Stimulated activated CD4-positive, alpha-beta T cell treated with anti-CD3 and anti-CD28 coated beads, Interleukin-15, amount 100 ng/mL, for 1 hour (primary cell): ENCODE measurements around the gene ZNF618.

Experiments
- DNase-seq, 2 donors: peaks; one replicate each; pipeline ENCODE4 v3.0.0-alpha.2; 2020; ENCODE audit warnings: low read depth in 1 of 2, low spot score in 1 of 2

ZNF618 gene

DNA sequence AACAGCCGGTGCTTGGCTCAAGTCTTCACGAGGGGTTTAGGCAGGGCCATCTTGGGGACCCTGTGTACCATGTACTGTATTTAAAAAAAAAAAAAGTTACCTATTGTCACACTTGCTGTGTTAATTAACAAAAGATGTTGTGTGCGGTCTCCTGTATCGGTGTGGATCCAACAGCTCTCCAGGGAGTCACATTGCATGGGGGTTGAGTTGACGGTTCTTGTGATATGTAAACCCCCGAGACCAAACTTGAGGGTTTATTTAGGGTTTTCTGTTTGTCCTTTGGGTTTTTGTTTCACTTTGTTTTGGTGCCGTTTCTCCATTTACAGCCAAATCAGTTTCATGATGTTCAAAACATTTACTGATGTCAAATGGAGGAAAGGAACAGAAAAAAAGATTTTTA lies 179.8 kb downstream of the ZNF618 start:
- DNase-seq: no peak

DNA sequence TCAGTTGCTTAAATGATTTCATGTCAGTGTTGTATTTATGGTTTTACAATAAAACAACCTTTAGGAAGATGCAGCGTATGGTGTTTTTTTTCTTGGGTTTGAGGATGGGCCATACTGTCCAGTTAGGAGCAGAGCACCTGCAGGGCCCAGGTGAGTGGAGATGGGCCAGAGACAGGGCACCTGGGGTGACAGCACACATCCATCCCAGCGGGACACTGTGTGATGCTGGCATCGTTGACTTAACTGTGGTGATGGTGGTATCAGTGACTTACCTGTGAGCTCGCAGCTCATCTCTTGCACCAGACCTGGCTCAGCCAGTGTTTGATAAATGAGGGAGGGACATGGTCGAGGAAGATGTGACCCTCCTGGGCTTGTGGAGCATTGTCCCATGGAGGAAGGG lies 180.4 kb downstream of the ZNF618 start:
- no peak for DNase-seq

DNA sequence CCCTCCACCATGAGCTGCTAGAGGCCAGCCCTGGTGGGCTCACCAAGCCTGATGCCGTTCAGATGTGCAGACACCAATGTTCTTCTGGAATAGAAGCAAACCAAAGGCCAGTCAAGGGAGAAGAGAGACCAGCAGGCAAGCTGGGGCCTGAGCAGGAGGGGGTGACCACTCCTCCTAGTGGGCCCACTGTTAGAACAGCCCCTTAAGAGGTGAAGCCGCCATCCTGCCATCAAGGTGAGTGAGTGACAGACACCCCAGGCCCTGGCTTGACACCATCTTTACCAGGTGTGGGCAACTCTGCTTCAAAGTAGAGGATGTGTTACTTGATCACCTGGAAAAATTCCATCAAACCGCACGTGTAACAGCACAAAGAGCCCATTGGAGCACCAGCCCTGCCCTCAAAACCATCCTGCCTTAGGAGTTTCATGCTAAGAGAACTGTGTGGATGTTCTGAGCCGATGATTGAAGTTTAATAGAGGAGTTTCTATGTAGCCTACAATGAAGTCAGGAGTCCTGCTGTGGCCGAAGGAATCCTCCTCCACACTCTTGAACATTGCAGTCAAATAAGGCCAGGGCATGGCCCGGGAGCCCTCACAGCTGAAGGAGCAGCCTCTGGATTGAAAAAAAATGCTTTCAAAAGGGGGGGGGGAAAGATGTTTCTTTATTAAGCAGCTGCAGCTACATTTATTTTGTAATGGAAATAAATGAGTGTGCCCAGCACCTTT lies 181.2 kb downstream of the ZNF618 start:
- no peak for DNase-seq

GRCh38 chr9:114058688-114059046 lies 182.6 kb downstream of the ZNF618 start:
- DNase-seq: no peak

DNA sequence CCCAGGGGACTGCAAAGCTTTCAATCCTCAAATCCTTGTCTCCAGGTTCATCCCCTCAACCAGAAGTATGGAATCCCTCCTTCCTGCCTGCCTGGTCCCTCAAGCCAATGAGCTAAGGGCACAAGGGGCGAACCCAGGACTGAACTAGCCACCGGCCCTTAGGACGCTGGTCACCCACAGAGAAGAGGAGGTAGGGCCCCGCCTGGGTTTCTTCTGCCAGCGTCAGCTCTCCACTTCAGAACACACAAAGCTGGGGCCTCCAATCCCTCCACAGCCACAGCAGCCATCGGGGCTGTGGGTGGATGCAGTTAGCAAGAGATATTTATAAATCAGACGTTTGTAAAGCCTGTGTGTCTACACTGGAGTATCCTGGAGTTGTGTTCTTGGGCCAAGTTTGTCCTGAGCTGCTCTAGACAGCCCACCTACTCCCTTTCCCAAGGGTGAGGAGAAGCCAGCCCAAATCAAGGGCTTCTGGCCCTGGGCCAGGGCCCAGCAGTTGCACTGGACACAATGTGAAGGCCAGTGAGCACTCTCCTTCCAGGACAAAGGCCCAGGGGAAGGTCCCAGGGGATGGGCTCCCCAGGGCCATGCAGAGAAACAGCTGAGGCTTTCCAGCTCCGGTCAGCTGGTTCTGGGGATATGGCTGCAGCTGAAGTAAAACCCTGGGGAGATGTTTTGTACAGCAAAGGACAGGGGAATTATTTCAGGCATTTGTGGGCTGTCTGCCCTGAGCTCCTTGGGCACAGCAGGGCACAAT lies 183.1 kb downstream of the ZNF618 start:
- no peak for DNase-seq

- DNase-seq: no peak
These were observed 184.0 kb downstream of the ZNF618 start for GRCh38 chr9:114060070-114060469.

- no peak for DNase-seq
These were observed 184.6 kb downstream of the ZNF618 start for GRCh38 chr9:114060711-114061110.

GRCh38 chr9:114061292-114061691 lies 185.2 kb downstream of the ZNF618 start:
- no peak for DNase-seq

DNA sequence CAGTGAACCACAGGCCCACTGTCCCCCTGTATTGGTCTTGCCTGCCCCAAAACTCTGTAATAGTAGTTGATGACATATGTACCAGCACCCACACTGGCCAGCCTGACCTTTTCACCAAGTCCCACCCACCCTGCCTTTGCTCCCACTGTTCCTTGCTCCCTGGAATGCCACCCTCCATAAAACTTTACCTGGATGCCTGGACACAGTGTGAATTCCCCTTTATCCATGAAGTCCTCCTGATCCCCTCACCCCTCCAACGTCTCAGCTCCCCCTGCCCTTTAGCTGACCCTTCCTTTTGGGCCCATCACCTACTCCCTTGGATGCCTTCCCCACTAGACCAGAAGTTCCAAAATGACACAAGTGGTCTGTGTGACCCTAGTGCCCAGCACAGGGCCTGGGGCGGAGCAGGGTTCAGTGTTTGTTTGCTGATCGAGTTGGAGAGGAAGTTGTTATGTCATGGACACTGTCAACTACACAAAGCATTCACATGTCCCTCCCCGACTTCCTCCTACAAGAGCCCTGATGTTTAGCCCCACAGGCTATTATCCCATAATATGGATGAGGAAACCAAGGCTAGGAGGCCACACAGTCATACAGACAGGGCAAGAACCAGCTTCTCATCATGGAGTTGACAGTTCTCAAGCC lies 185.8 kb downstream of the ZNF618 start:
- no peak for DNase-seq

DNA sequence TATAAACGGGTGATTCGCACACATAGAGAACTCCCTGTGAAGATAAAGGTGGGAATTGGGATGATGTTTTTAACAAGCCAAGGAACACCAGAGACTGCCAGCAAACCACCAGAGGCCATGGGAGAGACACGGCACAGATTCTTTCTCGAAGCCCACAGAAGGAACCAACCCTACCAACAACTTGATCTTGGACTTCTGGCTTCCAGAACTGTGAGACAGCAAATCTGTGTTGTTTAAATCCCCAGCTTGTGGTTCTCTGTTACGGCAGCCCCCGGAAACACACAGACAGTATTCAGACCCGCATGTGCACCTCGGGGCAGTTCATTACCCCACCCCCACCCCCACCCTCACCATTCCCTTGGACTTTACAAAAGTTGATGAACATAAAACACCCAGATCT lies 189.2 kb downstream of the ZNF618 start:
- no peak for DNase-seq

GRCh38 chr9:114069476-114070187 lies 193.5 kb downstream of the ZNF618 start:
- no peak for DNase-seq

- DNase-seq: no peak
These were observed 194.3 kb downstream of the ZNF618 start for GRCh38 chr9:114070188-114071103.

- DNase-seq: no peak
These were observed 195.2 kb downstream of the ZNF618 start for GRCh38 chr9:114071197-114071795.

GRCh38 chr9:114072184-114073140 lies 196.4 kb downstream of the ZNF618 start:
- DNase-seq: no peak

DNA sequence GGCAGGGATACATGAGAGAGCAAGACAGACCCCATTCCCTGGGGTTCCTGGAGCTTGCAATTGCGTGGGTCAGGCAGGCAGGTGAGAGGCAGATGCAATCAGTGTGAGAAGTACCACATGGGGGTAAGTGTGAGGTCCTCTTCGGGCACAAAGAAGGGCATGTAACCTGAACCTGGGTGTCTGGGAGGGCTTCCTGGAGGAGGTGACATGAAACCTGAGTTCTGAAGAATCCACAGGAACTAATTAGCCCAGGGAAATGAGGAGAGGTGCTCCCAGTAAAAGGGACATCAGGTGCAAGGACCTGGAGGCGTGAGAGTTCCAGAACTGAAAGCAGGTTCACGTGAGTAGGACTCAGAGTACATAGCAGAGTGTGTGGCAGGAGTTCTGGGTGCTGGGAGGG lies 199.5 kb downstream of the ZNF618 start:
- no peak for DNase-seq

DNA sequence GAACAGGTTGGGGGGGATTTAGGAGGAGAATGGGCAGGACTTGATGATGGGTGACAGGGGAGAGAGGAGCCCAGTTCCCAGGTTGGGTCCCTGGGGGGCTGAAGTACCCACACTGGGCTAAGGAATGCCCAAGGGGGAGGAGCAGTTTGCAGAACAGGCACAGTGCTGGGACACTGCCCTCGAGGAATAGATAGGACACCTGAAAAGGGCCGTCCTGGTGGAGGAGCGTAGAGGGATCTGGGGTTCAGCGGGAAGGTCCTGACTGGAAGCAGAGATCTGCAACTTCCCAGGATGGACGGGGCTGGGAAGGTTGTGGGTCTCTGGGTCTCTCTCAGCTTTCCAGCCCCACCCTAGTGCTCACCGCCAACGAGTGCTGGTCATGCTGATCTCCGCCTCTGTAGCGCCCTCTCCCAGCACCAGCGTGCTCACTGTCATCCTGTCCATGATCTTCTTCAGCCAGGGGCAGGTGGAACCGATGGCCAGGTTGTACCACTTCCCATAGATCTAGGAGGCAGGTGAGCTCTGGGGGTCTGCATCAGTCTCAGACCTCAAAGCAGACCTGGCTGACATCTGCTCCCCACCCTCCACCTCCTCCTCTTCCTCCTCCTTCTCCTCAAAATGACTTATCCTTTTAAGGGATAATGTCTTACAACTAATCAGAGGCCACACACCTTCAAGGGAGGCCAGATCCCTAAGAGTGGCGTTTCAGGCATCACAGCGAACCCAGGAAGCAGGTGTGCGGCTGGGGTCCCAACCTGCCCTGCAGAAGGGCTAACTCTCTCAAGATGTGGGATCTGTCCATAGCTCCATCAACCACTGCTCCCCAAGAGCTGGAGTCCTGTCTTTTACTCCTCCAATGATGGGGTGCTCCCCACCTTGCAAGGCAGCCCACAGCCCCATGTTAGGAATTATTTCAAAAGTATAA lies 200.4 kb downstream of the ZNF618 start:
- no peak for DNase-seq

- DNase-seq: no peak
These were observed 201.2 kb downstream of the ZNF618 start for GRCh38 chr9:114077162-114077837.
